Tibial nerve (tissue), 3 donors: ENCODE data around the gene KIF12.

Experiments
- POLR2A ChIP-seq, 2 donors: fragments of 450-650 bp; IDR thresholded peaks; one replicate each; pipeline ENCODE4 v1.6.1; 2017; ENCODE audit warnings: antibody characterized with exemption in 2 of 2, mild to moderate bottlenecking in 2 of 2, moderate library complexity in 2 of 2
- TF ChIP-seq, protein P1 (sequence below), 5 experiments: fragments of 200-600 bp in 3 of 5; fragments of 450-650 bp in 2 of 5; sonication (generic) in 3 of 5; IDR thresholded peaks; one replicate each; pipeline ENCODE4 v1.5.1; 2016 to 2019; ENCODE audit warnings: antibody characterized with exemption in 5 of 5, mild to moderate bottlenecking in 3 of 5, moderate library complexity in 2 of 5

DNA sequence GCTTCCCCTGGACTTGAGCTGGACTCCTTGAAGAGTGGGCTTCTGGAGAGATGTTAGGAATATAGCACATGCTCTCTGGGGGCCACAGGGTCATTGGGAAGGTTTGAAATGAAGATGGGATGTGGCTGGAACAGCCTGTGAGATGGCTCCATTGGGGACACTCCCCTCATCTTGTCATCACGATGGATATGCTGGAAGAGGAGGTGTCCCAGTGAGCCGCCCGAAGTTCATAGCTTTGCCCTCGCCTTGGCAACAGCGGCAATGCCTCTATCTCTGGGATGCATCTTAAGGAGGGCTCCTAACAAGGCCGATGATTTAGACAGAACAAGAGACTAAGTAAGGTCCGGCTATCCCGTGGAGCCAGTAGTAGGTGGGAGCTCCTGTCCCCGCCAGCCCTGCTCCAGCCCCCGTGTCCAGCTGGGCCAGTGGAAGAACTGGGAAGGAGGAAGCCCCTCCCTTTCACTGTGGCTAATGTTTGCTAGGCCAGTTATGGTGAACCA, 44.9 kb downstream of the KIF12 start:
- TF ChIP-seq, protein P1, sequence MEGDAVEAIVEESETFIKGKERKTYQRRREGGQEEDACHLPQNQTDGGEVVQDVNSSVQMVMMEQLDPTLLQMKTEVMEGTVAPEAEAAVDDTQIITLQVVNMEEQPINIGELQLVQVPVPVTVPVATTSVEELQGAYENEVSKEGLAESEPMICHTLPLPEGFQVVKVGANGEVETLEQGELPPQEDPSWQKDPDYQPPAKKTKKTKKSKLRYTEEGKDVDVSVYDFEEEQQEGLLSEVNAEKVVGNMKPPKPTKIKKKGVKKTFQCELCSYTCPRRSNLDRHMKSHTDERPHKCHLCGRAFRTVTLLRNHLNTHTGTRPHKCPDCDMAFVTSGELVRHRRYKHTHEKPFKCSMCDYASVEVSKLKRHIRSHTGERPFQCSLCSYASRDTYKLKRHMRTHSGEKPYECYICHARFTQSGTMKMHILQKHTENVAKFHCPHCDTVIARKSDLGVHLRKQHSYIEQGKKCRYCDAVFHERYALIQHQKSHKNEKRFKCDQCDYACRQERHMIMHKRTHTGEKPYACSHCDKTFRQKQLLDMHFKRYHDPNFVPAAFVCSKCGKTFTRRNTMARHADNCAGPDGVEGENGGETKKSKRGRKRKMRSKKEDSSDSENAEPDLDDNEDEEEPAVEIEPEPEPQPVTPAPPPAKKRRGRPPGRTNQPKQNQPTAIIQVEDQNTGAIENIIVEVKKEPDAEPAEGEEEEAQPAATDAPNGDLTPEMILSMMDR (IDR thresholded peaks at IDR 0.05), result no peak
- TF ChIP-seq POLR2A (IDR thresholded peaks at IDR 0.05), result no peak
